GM13976 (cell line): ENCODE data around the gene MAMLD1.
"Not testable (repeated sequence)": the region's sequence is repeated elsewhere in the genome, so short reads cannot be mapped to it uniquely, and the experiment has no call there.

ENCODE experiments used
- DNase-seq: peaks from one replicate; pipeline ENCODE4 v3.0.0; 2012; ENCODE audit warnings: low spot score
- CTCF ChIP-seq: IDR thresholded peaks from 2 replicates; pipeline ENCODE4 v1.5.1; 2012; ENCODE audit warnings: borderline replicate concordance, mild to moderate bottlenecking; ENCODE audit not compliant: insufficient read depth; ENCODE audit errors: extremely low read depth, missing control alignments, control extremely low read depth
- in situ Hi-C: fragments of 300-500 bp; cut with MboI; formaldehyde crosslinking; loops from one replicate; pipeline ENCODE4 v1.12.0; 2022; ENCODE audit warnings: low sequenced_read_pairs, mixed read lengths, inconsistent platforms; ENCODE audit not compliant: unreplicated experiment

Gene MAMLD1

GRCh38 chrX:150337026-150337425 is 26.1 kb upstream of the MAMLD1 start:
- no peak for DNase-seq
- in situ Hi-C loops, result no loop called here
- TF ChIP-seq CTCF, result no peak

- TF ChIP-seq CTCF, result no peak
- in situ Hi-C loops, result no loop called here
- DNase-seq, result no peak
These were observed 25.6 kb upstream of the MAMLD1 start for GRCh38 chrX:150337536-150337935.

- in situ Hi-C loops, result no loop called here
- no peak for DNase-seq
- no peak for TF ChIP-seq CTCF
These were observed 24.5 kb upstream of the MAMLD1 start for GRCh38 chrX:150338615-150339014.

- in situ Hi-C loops, result no loop called here
- DNase-seq, result no peak
- no peak for TF ChIP-seq CTCF
These were observed 23.4 kb upstream of the MAMLD1 start for GRCh38 chrX:150339736-150340135.

GRCh38 chrX:150340326-150340725 is 22.8 kb upstream of the MAMLD1 start:
- in situ Hi-C loops, DNase-seq: not testable (repeated sequence)

GRCh38 chrX:150347471-150347870 is 15.6 kb upstream of the MAMLD1 start:
- in situ Hi-C loops, result no loop called here
- no peak for TF ChIP-seq CTCF
- no peak for DNase-seq

- no peak for DNase-seq
These were observed 14.8 kb upstream of the MAMLD1 start for GRCh38 chrX:150348365-150348764.

More at GRCh38 chrX:150348365-150348764, 14.8 kb upstream of the MAMLD1 start:
- no peak for TF ChIP-seq CTCF
- in situ Hi-C loops, result no loop called here
